ENCODE results near the gene CDC42BPB.

DNA sequence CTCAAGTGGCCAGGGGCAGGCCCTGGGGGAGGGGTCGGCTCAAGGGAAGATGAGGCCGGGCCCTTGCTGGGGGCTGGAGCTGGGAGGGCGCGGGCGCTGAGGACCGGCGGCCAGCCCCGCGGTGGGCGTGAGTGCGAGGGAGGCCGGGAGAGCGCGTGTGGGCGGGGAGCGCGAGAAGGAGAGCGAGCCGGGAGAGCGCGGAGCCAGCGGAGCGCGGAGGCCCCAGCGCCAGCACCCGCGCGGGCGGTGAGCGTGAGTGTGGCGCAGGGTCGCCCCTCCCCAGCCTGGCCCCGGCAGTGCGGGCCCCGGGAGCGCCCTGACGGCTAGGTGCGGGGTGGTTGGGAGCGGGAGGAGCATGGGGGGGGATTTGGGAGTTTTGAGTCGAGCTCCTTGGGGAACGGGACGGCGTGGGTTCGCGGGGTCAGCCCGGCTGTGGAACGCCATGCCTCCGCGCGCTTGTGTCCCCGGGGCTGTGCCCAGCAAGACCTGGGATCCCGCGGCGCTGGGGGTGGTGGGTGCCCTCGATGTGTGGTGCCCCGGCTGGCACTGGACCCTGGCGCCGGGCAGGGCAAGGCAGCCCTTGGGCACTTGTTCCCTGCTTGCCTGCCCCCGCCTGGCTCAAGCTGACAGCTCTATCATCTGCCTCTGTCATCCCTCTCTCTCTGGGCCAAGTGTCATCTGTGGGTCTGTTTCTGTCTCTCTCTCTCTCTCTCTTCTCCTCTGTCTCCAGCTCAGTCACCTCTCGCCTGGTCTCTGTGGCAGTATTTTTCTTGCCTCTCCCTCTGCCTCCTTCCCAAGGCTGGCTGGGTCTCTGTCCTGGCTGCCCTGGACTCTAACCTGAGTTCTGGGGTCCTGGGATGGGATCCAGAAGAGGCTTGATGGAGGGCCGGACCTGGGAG, 26.9 kb upstream of the CDC42BPB start, which contains the start of gene LBHD2:
- TF ChIP-seq YY1 (IDR thresholded peaks at IDR 0.05; ENCODE audit: insufficient read depth, insufficient read length) (no peak), ZNF274 (IDR thresholded peaks at IDR 0.05; ENCODE audit: low read depth, low read length) (no peak)

Data from NT2/D1 (cell line).